ENCODE results near the gene SPATA31A1.
"Not testable (repeated sequence)": the region's sequence is repeated elsewhere in the genome, so short reads cannot be mapped to it uniquely, and the experiment has no call there.

SPATA31A1 gene

DNA sequence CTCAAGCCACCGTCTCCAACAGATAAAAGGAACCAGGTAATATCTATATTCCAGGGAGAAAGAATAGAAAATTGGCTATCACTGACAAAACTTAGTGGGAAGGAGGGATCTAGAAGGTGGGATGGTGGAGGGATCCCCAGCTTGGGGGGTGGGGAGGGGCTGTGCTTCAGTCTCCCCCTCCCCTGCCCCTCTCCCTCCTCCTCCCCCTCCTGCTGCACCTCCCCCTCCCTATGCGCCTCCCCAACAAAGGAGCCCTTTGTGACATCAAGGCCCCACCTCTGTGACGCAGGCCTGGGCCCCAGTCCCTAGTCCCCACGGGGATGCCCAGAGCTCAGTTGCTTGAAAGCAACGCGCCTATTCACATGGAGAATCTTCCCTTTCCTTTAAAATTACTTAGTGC, at the start of gene SPATA31A1:
TSS of gene SPATA31A1 (plus strand) at position 301 of the 400 bp plus-strand sequence. CDS start at position 363, 62 bp downstream.
- DNase-seq (ENCODE audit: low spot score); in situ Hi-C loops (cut with MboI; ENCODE audit: low pct_unique_long_range_greater_than_20kb, low sequenced_read_pairs, unreplicated experiment): not testable (repeated sequence)

DNA sequence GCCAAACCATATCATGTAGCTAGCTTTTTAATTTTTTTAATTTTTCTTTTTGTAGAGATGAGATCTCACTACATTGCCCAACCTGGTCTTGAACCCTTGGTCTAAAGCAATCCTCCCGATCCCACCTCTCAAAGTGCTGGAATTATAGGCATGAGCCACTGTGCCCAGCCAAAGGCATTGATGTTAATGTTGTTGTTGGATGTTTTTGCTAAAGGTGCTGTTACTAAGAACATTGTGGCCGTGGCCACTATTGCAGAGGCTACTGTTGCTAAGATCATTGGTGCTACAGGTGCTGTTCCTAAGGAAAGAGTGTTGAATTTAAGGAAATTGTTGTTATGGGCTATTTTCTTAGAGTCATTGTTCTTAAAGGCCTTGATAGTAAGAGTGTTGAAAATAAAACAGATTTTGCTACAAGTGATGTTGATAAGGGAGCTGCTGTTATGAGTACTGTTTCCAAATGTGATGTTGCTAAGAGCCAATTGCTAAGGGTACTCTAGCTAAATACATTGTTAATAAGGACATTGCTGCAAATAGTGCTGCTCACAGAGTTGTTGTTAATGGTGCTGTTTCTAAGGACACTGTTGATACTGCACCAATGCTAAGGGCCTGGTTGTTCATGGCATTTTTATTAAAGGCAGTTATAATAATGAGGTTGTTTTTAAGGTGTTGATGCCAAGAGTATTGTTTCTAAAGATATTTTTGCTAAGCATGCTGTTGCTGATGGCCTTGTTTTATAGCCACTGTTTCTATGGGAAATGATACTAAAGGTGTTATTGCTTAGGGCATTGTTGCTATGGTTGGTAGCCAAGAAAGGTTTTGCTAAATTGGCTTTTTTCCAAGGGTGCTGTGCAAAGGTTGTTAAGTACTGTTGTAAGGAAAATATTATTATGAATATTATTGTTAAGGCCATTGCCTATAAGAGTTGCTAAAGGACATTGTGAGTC, 52.1 kb downstream of the SPATA31A1 start:
- DNase-seq (ENCODE audit: low spot score); in situ Hi-C loops (cut with MboI; ENCODE audit: low pct_unique_long_range_greater_than_20kb, low sequenced_read_pairs, unreplicated experiment): not testable (repeated sequence)

DNA sequence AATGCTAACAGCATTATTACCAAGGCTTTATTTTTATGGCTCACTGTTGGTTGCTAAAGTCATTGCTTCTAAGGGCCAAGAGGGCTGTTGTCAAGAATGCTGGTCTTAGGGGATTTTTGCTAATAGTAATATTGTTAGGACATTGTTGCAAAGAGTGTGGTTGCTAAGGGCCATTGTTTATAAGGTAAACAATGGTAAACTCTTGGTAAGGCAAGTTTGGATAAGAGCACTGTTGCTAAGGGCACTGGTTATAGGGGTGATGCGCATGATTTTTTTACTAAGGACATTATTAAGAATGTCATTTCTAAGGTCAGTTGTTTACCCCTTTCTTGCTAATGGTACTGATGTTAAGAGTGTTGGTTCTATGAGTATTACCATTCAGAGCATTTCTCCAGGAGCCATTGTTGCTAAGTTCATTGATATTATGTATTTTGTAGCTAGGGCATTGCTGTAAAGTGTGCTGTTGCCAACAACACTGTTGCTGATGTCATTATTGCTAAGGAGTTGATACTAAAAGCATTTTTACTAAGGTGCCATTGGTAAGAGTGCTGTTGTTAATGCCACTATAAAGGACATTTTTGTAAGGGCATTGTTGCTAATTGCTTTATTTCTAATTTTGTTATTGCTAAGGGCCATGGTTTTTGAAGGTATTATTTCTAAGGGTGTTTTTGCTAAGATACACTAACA, 55.9 kb downstream of the SPATA31A1 start:
- in situ Hi-C loops (cut with MboI; ENCODE audit: low pct_unique_long_range_greater_than_20kb, low sequenced_read_pairs, unreplicated experiment); DNase-seq (ENCODE audit: low spot score): not testable (repeated sequence)

Measured in GM13977 (cell line).